Kasumi-1 (cell line): ENCODE results near the gene PALS1.
"Not testable (repeated sequence)": the region's sequence is repeated elsewhere in the genome, so short reads cannot be mapped to it uniquely, and the experiment has no call there.

Experiments
- DNase-seq, 2 experiments: peaks; one replicate each; lab custom pipeline; 2025; lab: John Stamatoyannopoulos, UW

The PALS1 gene

DNA sequence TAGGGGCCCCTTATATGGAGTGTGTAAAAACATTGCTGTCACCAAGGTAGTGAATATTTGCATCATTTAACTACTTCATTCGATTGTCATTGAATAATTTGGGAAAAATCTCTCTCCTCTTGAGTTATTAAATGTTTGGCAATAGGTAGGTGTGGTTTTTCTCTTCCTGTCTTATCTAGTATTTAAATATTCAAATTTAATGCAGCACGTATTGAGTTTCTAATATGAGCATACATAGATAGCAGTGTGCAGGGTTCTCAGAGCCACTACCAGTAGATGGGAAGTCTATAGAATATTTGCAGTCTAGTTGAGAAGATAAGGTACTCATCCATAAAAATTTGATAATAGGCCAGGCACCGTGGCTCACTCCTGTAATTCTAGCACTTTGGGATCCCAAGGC, 16.7 kb downstream of the PALS1 start:
- DNase-seq: no peak

GRCh38 chr14:67260965-67261364, 19.7 kb downstream of the PALS1 start:
- DNase-seq: no peak

GRCh38 chr14:67263499-67264149, 22.4 kb downstream of the PALS1 start:
- DNase-seq: no peak

DNA sequence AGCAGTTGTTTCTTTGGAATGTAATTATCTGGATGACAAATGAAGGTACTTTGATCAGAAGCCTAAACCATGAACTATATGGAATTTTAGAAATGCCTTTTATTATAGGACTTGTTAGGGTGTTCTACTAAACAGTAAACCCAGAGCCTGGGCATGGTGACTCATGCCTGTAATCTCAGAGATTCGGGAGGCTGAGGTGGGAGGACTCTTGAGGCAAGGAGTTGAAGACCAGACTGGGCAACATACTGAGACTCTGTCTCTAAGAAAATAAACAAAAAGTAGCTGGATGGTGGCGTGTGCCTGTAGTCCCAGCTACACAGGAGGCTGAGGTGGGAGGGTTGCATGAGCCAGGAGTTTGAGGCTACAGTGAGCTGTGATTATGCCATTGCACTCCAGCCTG, 23.9 kb downstream of the PALS1 start:
- no peak for DNase-seq

DNA sequence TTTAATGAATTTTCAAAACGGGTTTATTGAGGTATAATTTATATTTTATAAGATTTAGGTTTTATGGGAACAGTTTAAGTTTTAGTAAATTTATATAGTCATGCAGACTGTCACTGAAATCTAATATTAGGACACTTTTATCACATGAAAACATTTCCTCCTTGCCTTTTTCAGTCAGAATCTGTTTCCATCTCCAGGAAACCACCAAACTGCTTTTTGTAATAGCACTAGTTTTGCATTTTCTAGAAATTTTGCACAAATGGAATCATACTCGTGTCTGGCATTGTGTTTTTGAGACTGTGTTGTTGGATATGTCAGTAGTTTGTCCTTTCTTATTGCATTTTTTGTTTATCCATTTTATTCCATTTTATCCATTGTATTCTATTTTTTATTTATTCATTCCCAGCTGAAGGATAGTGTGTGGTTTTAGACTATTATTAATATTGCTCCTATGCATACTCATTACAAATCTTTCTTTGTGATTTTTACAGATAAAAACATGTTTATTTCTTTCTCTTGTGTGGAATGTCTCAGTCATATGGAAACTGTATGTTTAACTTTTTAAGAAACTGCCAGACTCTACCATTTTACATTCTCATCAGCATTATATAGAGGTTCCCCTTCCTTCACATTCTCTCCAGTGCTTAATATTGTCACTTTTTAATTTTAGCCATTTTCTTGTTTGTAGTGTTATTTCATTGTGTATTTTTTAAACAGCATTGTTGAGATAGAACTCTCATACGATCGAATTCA, 26.5 kb downstream of the PALS1 start:
- DNase-seq: no peak

- DNase-seq: no peak
Measured at GRCh38 chr14:67268426-67269150, 27.4 kb downstream of the PALS1 start.

DNA sequence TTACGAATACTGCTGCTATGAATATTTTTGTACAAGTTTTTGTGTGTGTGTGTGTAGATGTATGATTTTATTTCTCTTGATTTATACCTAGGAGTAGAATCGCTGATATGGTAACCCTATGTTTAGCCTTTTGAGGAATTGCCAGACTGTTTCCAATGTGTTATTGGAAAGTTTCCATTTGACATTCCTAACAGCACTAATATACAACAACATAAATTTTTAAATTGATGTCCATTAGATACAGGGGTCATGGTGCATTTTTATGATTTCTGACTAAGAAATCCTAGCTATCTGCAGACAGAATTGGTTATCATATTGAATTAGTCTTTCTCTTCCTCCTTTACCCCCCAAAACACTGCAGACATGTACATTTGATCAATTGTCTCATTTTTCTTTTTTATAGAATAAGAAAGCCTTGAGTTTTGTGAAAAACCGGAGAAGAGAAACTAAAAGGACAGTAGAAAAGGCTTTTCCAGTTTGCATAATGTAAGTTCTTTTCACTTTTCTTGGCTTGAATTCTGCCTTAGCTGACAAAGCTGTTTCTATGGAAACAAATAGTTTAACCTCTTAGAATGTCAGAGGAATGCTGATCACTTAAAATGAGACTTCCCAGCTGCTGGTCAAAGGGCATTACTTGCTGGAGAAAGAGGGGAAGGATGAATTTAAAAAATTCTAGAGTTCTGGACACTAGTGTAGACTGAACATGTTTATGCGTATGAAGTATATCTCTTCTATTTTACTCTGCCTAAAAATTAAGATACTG, 28.2 kb downstream of the PALS1 start:
- no peak for DNase-seq

DNA sequence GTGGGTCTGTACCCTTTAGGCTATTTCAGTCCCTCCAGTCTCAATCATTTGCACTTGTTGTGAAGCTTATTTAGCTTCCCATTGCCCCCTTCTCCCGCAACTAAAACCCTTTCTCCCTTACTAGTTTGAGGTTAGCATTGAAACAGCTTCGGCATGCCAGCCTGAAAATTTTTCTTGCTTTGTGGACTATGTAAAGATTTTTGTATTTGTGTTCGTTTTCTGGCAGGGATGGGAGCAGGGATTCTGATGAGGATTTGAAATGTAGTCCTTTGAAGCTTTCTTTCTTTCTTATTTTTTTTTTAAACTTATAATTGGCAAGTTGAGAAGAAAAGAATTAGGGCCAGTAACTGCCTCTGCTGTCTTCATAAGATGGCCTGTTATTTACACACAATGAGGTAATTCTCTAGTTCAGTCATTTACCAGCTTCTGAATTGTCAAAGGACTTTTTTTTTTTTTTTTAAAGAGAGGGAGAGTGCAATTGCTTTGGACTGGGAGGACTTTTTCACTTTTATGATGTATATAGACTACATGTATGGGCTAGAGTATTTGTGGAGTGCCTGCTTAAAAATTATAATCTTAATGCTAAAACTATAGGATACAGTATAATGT, 29.0 kb downstream of the PALS1 start:
- no peak for DNase-seq

GRCh38 chr14:67270933-67271332, 29.7 kb downstream of the PALS1 start:
- DNase-seq: no peak

DNA sequence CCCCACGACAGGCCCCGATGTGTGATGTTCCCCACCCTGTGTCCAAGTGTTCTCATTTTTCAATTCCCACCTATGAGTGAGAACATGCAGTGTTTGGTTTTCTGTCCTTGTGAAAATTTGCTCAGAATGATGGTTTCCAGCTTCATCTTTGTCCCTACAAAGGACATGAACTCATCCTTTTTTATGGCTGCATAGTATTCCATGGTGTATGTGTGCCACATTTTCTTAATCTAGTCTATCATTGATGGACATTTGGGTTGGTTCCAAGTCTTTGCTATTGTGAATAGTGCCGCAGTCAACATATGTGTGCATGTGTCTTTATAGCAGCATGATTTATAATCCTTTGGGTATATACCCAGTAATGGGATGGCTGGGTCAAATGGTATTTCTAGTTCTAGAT, 32.0 kb downstream of the PALS1 start:
- DNase-seq: not testable (repeated sequence)

DNA sequence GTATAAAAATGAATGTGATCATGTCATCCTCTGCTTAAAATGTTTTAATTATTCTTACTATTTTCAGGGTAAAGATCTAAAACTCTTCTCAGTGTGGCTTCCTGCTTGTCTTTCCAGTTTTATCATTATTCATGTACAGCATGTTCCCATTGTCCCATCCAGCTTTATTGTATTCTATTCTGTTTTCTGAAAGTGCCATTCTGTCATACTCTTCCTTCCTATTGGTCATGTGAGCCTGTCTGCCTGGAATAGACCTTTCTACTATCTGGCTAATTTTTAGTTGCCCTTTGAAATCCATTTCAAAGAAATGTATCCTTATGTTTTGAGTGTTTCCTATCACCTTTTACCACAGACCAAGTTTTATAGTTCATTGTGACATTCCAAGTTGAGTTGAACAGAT, 34.9 kb downstream of the PALS1 start:
- DNase-seq: no peak

DNA sequence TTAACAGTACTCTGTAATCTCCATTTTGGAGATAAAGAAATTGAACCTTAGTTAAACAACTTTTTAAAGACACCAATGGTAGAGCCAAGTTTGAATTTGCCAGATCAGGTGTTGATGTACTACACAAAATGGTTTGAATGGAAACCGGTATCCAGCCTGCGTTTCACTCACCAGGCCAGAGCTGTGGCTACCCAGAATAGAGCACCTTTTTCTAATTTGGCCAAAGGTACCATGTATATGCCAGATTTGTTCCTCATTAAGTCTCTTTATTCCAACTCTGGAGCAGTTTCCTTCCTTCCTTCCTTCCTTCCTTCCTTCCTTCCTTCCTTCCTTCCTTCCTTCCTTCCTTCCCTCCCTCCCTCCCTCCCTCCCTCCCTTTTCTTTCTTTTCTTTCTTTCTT, 39.3 kb downstream of the PALS1 start:
- DNase-seq: no peak

GRCh38 chr14:67285876-67286452, 44.7 kb downstream of the PALS1 start:
- DNase-seq: peak; percentile 56 to 82
